ENCODE measurements around the gene GOLT1B.
A peak's percentile ranks its signal among the peaks of the same experiment; 100 is the strongest.

The GOLT1B gene

DNA sequence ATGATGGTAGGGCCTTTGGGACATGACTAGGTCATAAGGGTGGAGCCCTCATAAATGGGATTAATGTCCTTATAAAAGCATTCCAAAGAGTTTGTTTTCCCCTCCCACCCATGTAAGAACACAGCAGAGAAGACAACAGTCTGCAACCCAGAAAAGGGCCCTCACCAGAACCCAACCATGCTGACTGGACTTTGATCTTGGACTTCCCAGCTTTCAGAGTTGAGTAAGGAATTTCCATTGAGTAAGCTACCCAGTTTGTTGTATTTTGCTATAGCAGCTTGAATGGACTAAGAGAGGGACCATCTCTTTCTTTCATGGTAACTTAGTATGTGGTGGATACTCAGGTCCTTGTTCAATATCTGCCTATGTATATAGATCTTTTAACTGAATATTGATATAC lies 21.6 kb downstream of the GOLT1B start:
- no peak for DNase-seq (ENCODE audit: low read depth)

GRCh38 chr12:21526053-21526452 lies 24.5 kb downstream of the GOLT1B start, which contains the start of gene SPX:
Gene SPX (plus strand): TSS chr12:21526296. CDS start chr12:21526473, 177 bp downstream.
- no peak for DNase-seq (ENCODE audit: low read depth)

DNA sequence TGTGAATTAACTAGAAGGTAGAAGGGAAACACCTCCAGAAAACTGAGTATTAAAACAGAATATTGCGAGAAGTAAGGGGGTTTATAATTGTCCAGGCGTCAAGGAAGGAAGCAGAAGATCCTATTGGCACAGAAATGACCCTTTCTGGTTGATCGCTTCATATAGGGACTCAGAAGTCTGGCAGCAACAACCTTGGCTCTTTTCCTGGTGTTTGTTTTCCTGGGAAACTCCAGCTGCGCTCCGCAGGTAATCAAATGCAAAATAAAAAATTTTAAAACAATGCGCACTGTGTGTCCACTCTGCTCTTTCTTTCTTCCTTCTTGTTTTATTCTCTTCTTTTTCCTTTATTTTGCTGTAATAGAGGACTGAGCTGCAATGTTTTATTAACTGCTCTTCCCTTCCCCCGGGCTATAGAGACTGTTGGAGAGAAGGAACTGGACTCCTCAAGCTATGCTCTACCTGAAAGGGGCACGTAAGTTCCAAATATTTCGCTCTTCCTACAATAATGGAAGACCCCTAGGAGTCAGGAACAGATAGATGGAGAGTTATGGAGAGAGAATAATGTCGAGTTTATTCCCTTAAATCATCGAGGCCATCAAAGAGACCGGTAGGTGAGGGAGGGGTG lies 25.2 kb downstream of the GOLT1B start:
- DNase-seq (ENCODE audit: low read depth), result no peak

- peak; percentile 38 for DNase-seq (ENCODE audit: low read depth)
Observed at GRCh38 chr12:21527451-21528180, 26.0 kb downstream of the GOLT1B start.

GRCh38 chr12:21528953-21529352 lies 27.4 kb downstream of the GOLT1B start:
- DNase-seq (ENCODE audit: low read depth), result no peak

GRCh38 chr12:21529456-21529855 lies 27.9 kb downstream of the GOLT1B start:
- no peak for DNase-seq (ENCODE audit: low read depth)

DNA sequence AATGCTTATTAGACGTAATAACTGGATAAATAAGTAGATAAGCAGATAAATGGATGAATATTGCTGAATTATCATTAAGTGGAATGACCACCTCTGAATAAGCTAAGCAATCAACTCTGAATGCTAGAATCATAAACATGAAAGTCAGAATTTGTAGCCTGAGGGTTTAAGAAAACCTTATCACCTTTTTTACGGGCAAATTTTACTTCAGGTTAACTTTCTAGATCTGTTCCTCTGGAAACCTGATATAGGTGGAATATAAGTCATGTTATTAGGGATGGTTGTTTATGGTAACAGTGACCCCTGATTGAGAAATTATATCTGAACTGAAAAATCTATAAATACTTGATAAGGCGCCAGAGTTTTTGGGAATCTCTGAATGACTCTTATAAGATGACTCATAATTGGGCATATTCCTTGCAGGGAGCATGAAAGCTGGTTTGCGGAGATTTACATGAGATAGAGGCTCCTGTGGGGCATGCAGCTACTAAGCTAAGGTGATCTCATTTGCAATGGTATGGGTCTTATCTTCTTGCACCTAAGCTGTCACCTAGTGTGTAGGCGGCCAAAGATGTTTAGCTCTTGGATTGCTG lies 36.6 kb downstream of the GOLT1B start:
- DNase-seq (ENCODE audit: low read depth), result no peak

DNA sequence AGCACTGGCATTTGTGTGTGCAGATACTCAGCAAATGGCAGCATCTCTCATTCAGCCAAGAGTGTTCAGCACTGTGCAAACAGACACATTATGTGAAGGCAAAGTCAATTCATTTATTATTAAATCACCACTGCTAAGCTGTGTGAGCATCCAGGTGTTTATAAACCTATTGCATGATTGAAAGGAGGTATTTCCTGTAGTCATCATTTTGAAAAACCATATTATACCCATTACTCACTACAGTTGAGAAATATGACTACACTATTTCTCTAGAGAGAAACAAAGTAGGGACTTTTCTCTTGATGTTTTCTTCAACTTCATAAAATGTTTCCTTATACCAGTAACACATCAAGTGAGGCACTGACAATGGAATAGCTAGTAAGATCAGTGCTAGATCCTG lies 38.2 kb downstream of the GOLT1B start:
- no peak for DNase-seq (ENCODE audit: low read depth)

- DNase-seq (ENCODE audit: low read depth), result no peak
Observed at GRCh38 chr12:21541773-21542172, 40.2 kb downstream of the GOLT1B start.

DNA sequence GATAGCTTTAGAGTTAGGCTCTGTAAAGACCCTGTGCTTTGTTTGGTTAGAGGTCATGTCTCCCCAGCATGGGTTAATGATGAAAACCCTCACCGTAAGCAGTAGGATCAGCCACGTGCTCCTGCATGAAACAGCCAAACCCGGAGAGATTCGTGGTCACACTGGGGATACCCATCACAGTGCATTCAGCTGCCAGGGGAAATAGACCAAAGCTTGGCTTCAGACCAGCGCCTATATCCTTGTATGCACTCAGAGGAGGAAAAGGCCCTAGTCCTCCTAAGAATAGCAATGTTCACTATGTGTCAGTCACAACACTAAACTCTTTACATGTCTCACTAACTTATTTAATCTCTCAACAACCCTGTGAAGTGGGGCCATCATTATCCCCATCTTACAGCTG lies 40.8 kb downstream of the GOLT1B start:
- DNase-seq (ENCODE audit: low read depth), result no peak

DNA sequence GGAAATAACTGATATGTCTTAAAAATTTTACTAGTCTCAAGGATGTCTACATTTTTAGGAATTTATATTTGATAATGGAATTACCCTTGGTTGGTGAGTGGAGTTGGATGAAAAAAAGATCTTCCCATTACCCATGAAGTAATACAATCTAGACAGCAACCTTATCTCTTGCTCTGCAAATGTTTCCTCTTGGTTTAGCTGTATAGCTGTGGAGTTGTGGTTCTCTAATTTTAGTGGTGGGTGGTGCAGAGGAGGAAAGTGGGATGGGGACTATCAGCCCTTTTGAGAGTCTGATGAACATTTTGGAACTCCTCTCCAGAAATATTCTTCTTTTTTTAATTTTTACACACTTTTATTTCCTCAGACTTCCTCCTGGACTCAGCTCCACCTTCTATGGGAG lies 41.6 kb downstream of the GOLT1B start:
- no peak for DNase-seq (ENCODE audit: low read depth)

DNA sequence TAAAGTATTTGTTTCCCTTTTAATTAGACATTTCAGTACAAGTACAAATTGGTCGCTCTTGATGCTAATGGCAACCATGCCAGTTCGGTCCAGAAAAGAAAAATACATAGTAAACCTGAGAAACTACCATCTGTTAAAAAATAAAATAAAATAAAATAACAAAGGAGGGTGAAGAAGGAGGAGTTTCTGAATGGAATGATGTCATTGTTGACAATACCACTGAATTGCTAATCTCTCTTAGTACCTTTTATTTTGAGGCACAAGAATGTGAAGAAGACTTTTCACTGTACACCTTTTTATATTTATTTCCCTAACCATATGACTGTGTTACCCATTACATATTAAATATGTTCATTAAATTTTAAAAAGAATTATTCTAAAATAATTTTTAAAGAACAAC lies 44.0 kb downstream of the GOLT1B start:
- DNase-seq (ENCODE audit: low read depth), result no peak

GRCh38 chr12:21546716-21547115 lies 45.1 kb downstream of the GOLT1B start:
- DNase-seq (ENCODE audit: low read depth), result no peak

- no peak for DNase-seq (ENCODE audit: low read depth)
Observed at GRCh38 chr12:21547437-21547836, 45.8 kb downstream of the GOLT1B start.

- no peak for DNase-seq (ENCODE audit: low read depth)
Observed at GRCh38 chr12:21551841-21552465, 50.4 kb downstream of the GOLT1B start.

GRCh38 chr12:21552635-21553328 lies 51.2 kb downstream of the GOLT1B start:
- no peak for DNase-seq (ENCODE audit: low read depth)

GRCh38 chr12:21553329-21553675 lies 51.7 kb downstream of the GOLT1B start:
- no peak for DNase-seq (ENCODE audit: low read depth)

DNA sequence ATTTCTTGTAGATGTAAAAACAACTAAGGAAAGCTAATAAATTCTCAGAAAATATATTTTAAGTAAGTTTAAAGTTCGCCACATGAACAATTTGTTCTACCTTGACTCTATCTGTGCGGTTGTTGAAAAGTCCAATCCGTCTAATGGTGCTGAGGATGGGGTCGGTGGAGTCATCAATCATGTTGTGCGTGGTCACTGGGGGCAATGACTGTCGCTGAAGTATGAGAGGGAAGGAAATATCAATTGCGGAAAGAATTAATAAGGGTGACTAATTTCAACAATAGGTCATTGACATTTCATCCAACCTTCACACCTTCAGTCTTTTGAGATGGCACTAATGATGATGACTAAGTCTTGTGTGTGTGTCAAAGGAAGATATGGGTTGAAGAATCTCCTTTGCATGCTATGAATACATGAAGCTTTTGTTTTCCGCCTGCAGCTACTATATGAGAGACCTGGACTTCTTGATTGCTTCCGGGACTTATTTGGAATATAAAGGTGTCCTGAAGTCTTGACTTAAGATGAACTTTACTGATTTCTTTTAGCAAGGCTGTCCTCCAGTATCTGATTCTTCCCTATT lies 56.6 kb downstream of the GOLT1B start:
- DNase-seq (ENCODE audit: low read depth), result no peak

- DNase-seq (ENCODE audit: low read depth), result no peak
Observed at GRCh38 chr12:21559855-21560569, 58.4 kb downstream of the GOLT1B start.

GRCh38 chr12:21561158-21561557 lies 59.6 kb downstream of the GOLT1B start:
- DNase-seq (ENCODE audit: low read depth), result no peak

- DNase-seq (ENCODE audit: low read depth), result no peak
Observed at GRCh38 chr12:21562859-21563258, 61.3 kb downstream of the GOLT1B start.

Data from activated T-cell treated with anti-CD3 and anti-CD28 coated beads for 1 hour (primary cell).